ENCODE results near the gene FOXRED2. TPM values are rescaled to one million over a fixed set of nuclear protein-coding genes. Genes with fewer than 3 reads are reported as not detected.

FOXRED2 gene
- polyA plus RNA-seq, 1 of the 3 experiments (the other 2 are of a cell fraction), result 7.9 TPM

DNA sequence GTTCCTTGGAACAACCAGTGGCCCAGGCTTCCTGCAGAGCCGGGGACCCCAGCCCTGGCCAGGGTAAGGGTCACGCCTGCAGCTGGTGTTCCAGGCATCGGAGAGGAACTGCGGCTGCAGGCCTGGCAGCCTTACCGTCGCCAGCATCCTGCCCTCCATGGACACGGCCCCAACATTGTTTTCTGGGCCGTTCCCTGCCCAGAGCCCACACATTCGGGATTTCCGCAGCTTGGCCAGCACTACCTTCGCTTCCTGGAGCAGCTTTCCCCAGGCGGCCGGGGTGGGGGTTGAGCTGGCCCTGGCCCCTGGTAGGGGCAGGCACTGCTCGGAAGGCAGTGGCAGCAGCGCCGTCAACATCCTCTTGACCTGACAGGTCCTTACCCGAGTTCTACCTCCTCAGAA is 43.1 kb downstream of the FOXRED2 start:
- Histone ChIP-seq H3K36me3 (replicated peaks in 1 of 2; ENCODE audit: control insufficient read depth in 1 of 2, insufficient read depth in 2 of 2, low read length in 1 of 2) (no peaks in the 10 kb centered on the region), H3K9me2 (no peaks in the 10 kb centered on the region), H3K4me3 (ENCODE audit: low read depth in 2 of 2, low read length in 1 of 2) (no peak overlapping the region), H4K20me1 (ENCODE audit: insufficient read depth) (no peaks in the 10 kb centered on the region), H3K27me3 (ENCODE audit: insufficient read depth) (no peaks in the 10 kb centered on the region), H3K79me2 (ENCODE audit: insufficient read depth) (peaks cover 12% of the 10 kb centered on the region), H3F3A (replicated peaks; ENCODE audit: insufficient read depth) (peaks cover 41% of the 10 kb centered on the region), H3K9me3 (no peaks in the 10 kb centered on the region), H3K4me2 (no peak overlapping the region), H2AFZ (ENCODE audit: low read depth) (no peak overlapping the region), H3K4me1 (ENCODE audit: control insufficient read depth in 1 of 2, insufficient read depth in 2 of 2, low read depth in 1 of 2, low read length in 1 of 2) (peaks cover 3 to 55% of the 10 kb centered on the region in 2 experiments; a peak in 3 of 4 replicates), H3K27ac (ENCODE audit: low read depth in 2 of 2, low read length in 1 of 2) (no peak overlapping the region), H3K9ac (no peak overlapping the region)
- 90% methylated on average over 17 of the region's 17 CpGs for WGBS (ENCODE audit: low lambda C conversion rate)
- DNase-seq, result no peak
- TF ChIP-seq CHD2 (IDR thresholded peaks at IDR 0.05; ENCODE audit: low read length, partially characterized antibody) (no peak), YY1 (IDR thresholded peaks at IDR 0.05; ENCODE audit: low read depth) (no peak), TEAD4 (IDR thresholded peaks at IDR 0.05; ENCODE audit: borderline replicate concordance, insufficient read depth) (no peak), JUND (IDR thresholded peaks at IDR 0.05) (no peak), ELF1 (IDR thresholded peaks at IDR 0.05) (no peak), NRF1 (IDR thresholded peaks at IDR 0.05; ENCODE audit: low read depth, low read length) (no peak), FOXM1 (IDR thresholded peaks at IDR 0.05; ENCODE audit: low read depth) (no peak), TAF1 (IDR thresholded peaks at IDR 0.05; ENCODE audit: borderline replicate concordance, low read depth, low read length) (no peak), EP300 (IDR thresholded peaks at IDR 0.05; ENCODE audit: borderline replicate concordance in 1 of 2, low read depth in 1 of 2, low read length in 1 of 2) (no peak), MEF2A (IDR thresholded peaks at IDR 0.05; ENCODE audit: borderline replicate concordance, low read depth) (no peak), TCF12 (IDR thresholded peaks at IDR 0.05) (no peak)
- TF ChIP-seq, protein P1, sequence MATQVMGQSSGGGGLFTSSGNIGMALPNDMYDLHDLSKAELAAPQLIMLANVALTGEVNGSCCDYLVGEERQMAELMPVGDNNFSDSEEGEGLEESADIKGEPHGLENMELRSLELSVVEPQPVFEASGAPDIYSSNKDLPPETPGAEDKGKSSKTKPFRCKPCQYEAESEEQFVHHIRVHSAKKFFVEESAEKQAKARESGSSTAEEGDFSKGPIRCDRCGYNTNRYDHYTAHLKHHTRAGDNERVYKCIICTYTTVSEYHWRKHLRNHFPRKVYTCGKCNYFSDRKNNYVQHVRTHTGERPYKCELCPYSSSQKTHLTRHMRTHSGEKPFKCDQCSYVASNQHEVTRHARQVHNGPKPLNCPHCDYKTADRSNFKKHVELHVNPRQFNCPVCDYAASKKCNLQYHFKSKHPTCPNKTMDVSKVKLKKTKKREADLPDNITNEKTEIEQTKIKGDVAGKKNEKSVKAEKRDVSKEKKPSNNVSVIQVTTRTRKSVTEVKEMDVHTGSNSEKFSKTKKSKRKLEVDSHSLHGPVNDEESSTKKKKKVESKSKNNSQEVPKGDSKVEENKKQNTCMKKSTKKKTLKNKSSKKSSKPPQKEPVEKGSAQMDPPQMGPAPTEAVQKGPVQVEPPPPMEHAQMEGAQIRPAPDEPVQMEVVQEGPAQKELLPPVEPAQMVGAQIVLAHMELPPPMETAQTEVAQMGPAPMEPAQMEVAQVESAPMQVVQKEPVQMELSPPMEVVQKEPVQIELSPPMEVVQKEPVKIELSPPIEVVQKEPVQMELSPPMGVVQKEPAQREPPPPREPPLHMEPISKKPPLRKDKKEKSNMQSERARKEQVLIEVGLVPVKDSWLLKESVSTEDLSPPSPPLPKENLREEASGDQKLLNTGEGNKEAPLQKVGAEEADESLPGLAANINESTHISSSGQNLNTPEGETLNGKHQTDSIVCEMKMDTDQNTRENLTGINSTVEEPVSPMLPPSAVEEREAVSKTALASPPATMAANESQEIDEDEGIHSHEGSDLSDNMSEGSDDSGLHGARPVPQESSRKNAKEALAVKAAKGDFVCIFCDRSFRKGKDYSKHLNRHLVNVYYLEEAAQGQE (IDR thresholded peaks at IDR 0.05; ENCODE audit: low read depth, low read length), result no peak
- TF ChIP-seq, protein P2, sequence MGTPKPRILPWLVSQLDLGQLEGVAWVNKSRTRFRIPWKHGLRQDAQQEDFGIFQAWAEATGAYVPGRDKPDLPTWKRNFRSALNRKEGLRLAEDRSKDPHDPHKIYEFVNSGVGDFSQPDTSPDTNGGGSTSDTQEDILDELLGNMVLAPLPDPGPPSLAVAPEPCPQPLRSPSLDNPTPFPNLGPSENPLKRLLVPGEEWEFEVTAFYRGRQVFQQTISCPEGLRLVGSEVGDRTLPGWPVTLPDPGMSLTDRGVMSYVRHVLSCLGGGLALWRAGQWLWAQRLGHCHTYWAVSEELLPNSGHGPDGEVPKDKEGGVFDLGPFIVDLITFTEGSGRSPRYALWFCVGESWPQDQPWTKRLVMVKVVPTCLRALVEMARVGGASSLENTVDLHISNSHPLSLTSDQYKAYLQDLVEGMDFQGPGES (IDR thresholded peaks at IDR 0.05; ENCODE audit: low read depth, low read length), result no peak
- TF ChIP-seq, protein P3, sequence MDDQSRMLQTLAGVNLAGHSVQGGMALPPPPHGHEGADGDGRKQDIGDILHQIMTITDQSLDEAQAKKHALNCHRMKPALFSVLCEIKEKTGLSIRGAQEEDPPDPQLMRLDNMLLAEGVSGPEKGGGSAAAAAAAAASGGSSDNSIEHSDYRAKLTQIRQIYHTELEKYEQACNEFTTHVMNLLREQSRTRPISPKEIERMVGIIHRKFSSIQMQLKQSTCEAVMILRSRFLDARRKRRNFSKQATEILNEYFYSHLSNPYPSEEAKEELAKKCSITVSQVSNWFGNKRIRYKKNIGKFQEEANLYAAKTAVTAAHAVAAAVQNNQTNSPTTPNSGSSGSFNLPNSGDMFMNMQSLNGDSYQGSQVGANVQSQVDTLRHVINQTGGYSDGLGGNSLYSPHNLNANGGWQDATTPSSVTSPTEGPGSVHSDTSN (IDR thresholded peaks at IDR 0.05), result no peak
- ChIA-PET CTCF (interaction anchor here (1.1 to 16.8 kb wide), 2 partner anchors 166 to 177 kb away, joined by 3 to 329 read pairs; no protein-coding TSS in a partner anchor), POLR2A (no interaction called here)

Measured in SK-N-SH (cell line).